ENCODE measurements around the gene AFAP1. TPM values are rescaled to one million over a fixed set of nuclear protein-coding genes. Genes with fewer than 3 reads are reported as not detected.
A peak's percentile ranks its signal among the peaks of the same experiment; 100 is the strongest.

Gene AFAP1
- total RNA-seq, 1 donor from 2014 or later: 67.9 TPM

DNA sequence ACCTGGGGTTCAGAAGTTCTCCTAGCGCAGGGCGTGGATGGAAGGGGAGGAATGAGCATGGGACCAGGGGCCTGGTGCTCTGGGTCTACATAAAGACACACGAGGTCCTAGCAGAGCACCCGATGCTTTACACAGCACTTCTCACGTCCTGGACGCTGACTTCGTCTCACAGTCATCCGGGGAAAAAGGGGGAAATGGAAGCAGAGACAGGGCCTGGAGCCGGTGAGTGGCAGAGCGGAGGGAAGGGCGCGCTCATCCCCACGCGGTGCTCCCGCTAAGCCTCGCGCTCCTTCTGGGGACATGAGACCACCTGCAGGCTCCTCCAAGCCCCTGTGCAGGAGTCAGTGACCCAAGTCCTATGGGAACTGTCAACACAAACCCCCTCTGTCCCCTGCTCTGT, 157.7 kb downstream of the AFAP1 start:
- no peak overlapping the region for H3K27ac Mint-ChIP-seq (ENCODE audit: unreplicated experiment)

DNA sequence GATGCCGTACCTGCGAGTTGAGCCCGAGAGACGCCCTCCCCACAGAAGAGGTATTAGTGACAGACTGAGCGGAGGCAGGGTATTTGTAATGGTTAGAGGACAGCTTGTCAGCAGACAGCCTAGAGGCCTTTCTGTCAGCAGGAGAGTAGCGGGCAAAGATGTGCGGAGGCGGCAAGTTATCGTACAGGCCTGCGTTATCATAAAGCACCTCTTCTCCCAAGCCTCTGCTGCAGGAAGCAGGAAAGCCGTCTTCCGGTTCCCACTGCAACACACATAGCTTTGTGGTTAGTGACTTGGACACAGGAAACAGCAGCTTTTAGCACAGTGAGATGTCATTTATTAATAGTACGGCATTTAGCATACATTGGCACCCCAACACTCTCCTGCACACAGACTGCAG, 158.3 kb downstream of the AFAP1 start:
- Histone ChIP-seq H3K9ac (ENCODE audit: low read length) (peak overlapping the region; percentile 60), H2AFZ (ENCODE audit: low read depth, low read length) (no peak overlapping the region), H3K27ac (ENCODE audit: low read depth, low read length) (peak overlapping the region; percentile 55), H4K20me1 (ENCODE audit: insufficient read depth, low read length) (peaks cover 87% of the 10 kb centered on the region), H3K36me3 (ENCODE audit: insufficient read depth, low read length) (peaks cover 75% of the 10 kb centered on the region), H3K4me2 (ENCODE audit: low read length) (peak overlapping the region; percentile 53), H3K4me3 (ENCODE audit: insufficient read depth, low read depth, low read length) (no peak overlapping the region), H3K79me2 (ENCODE audit: insufficient read depth, low read length) (peaks cover 76% of the 10 kb centered on the region), H3K4me1 (ENCODE audit: insufficient read depth, low read length) (peaks cover 35% of the 10 kb centered on the region), H3K9me3 (ENCODE audit: insufficient read depth, low read depth, low read length) (no peaks in the 10 kb centered on the region), H3K27me3 (ENCODE audit: insufficient read depth, low read length) (no peaks in the 10 kb centered on the region)
- no peak for TF ChIP-seq EZH2 (IDR thresholded peaks at IDR 0.05; ENCODE audit: insufficient read depth, low read length)
- TF ChIP-seq, protein P1, sequence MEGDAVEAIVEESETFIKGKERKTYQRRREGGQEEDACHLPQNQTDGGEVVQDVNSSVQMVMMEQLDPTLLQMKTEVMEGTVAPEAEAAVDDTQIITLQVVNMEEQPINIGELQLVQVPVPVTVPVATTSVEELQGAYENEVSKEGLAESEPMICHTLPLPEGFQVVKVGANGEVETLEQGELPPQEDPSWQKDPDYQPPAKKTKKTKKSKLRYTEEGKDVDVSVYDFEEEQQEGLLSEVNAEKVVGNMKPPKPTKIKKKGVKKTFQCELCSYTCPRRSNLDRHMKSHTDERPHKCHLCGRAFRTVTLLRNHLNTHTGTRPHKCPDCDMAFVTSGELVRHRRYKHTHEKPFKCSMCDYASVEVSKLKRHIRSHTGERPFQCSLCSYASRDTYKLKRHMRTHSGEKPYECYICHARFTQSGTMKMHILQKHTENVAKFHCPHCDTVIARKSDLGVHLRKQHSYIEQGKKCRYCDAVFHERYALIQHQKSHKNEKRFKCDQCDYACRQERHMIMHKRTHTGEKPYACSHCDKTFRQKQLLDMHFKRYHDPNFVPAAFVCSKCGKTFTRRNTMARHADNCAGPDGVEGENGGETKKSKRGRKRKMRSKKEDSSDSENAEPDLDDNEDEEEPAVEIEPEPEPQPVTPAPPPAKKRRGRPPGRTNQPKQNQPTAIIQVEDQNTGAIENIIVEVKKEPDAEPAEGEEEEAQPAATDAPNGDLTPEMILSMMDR (IDR thresholded peaks at IDR 0.05; ENCODE audit: insufficient read depth, low read depth, low read length): no peak
- DNase-seq (ENCODE audit: low read depth) (peak; percentile 78), FAIRE-seq (no peak)
- peak overlapping the region; percentile 27 for H3K27ac Mint-ChIP-seq (ENCODE audit: unreplicated experiment)
- peaks cover 53% of the 10 kb centered on the region for H3K36me3 Mint-ChIP-seq (ENCODE audit: low read depth, unreplicated experiment)
- H3K9me3 Mint-ChIP-seq (ENCODE audit: unreplicated experiment): peaks cover 2% of the 10 kb centered on the region
- H3K4me1 Mint-ChIP-seq (ENCODE audit: low read depth, unreplicated experiment): peaks cover 14% of the 10 kb centered on the region
- no peaks in the 10 kb centered on the region for H3K27me3 Mint-ChIP-seq (ENCODE audit: low read depth, unreplicated experiment)
- H3K4me3 Mint-ChIP-seq (ENCODE audit: unreplicated experiment): peak overlapping the region; percentile 60

More for the DNA sequence above, 157.7 kb downstream of the AFAP1 start:
- H3K9me3 Mint-ChIP-seq (ENCODE audit: unreplicated experiment): peaks cover 2% of the 10 kb centered on the region
- FAIRE-seq (no peak), DNase-seq (ENCODE audit: low read depth) (no peak)
- peaks cover 35% of the 10 kb centered on the region for H3K4me1 ChIP-seq (ENCODE audit: insufficient read depth, low read length)
- H3K36me3 ChIP-seq (ENCODE audit: insufficient read depth, low read length): peaks cover 75% of the 10 kb centered on the region
- H3K36me3 Mint-ChIP-seq (ENCODE audit: low read depth, unreplicated experiment): peaks cover 50% of the 10 kb centered on the region
- no peak overlapping the region for H3K4me3 Mint-ChIP-seq (ENCODE audit: unreplicated experiment)
- no peak overlapping the region for H3K4me3 ChIP-seq (ENCODE audit: insufficient read depth, low read depth, low read length)
- TF ChIP-seq EZH2 (IDR thresholded peaks at IDR 0.05; ENCODE audit: insufficient read depth, low read length): no peak
- TF ChIP-seq, protein P1 (IDR thresholded peaks at IDR 0.05; ENCODE audit: insufficient read depth, low read depth, low read length): no peak
- H3K9me3 ChIP-seq (ENCODE audit: insufficient read depth, low read depth, low read length): no peaks in the 10 kb centered on the region
- H3K9ac ChIP-seq (ENCODE audit: low read length): peak overlapping the region; percentile 60
- H4K20me1 ChIP-seq (ENCODE audit: insufficient read depth, low read length): peaks cover 87% of the 10 kb centered on the region
- no peak overlapping the region for H2AFZ ChIP-seq (ENCODE audit: low read depth, low read length)
- H3K27ac ChIP-seq (ENCODE audit: low read depth, low read length): peak overlapping the region; percentile 55
- peaks cover 78% of the 10 kb centered on the region for H3K79me2 ChIP-seq (ENCODE audit: insufficient read depth, low read length)
- no peaks in the 10 kb centered on the region for H3K27me3 Mint-ChIP-seq (ENCODE audit: low read depth, unreplicated experiment)
- H3K4me2 ChIP-seq (ENCODE audit: low read length): peak overlapping the region; percentile 53
- peaks cover 14% of the 10 kb centered on the region for H3K4me1 Mint-ChIP-seq (ENCODE audit: low read depth, unreplicated experiment)
- no peaks in the 10 kb centered on the region for H3K27me3 ChIP-seq (ENCODE audit: insufficient read depth, low read length)

DNA sequence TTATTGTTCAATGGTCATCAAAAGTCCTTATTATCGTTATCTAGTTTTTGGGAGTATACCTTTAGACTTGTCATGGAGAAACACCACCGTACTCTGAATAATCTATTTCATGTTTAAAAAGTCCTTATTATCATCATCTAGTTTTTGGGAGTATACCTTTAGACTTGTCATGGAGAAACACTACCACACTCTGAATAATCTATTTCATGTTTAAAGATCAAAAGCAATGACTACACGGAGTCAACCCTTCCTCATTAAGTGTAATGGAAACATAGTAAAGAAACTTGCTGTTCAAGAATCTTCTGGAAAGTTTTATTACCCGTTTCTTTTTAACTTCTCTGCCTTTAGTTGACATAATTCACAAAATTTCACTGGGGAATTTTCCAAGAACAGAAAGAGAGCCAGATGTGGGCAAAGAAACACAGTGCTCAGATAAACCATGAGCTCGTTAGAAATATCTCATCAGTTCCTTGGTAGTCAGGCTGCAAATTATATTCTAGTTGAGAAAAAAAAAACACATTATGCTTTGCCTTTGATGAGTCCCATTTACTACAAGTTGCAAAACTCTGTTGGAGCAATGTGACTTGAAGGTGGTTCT, 158.8 kb downstream of the AFAP1 start:
- TF ChIP-seq, protein P1 (IDR thresholded peaks at IDR 0.05; ENCODE audit: insufficient read depth, low read depth, low read length): no peak
- TF ChIP-seq EZH2 (IDR thresholded peaks at IDR 0.05; ENCODE audit: insufficient read depth, low read length): no peak
- Histone ChIP-seq H3K4me3 (ENCODE audit: insufficient read depth, low read depth, low read length) (no peak overlapping the region), H3K27me3 (ENCODE audit: insufficient read depth, low read length) (no peaks in the 10 kb centered on the region), H3K9ac (ENCODE audit: low read length) (peak overlapping the region; percentile 60), H3K27ac (ENCODE audit: low read depth, low read length) (peak overlapping the region; percentile 46), H3K4me2 (ENCODE audit: low read length) (peak overlapping the region; percentile 53), H3K36me3 (ENCODE audit: insufficient read depth, low read length) (peaks cover 75% of the 10 kb centered on the region), H3K4me1 (ENCODE audit: insufficient read depth, low read length) (peaks cover 35% of the 10 kb centered on the region), H3K9me3 (ENCODE audit: insufficient read depth, low read depth, low read length) (no peaks in the 10 kb centered on the region), H2AFZ (ENCODE audit: low read depth, low read length) (no peak overlapping the region), H3K79me2 (ENCODE audit: insufficient read depth, low read length) (peaks cover 76% of the 10 kb centered on the region), H4K20me1 (ENCODE audit: insufficient read depth, low read length) (peaks cover 87% of the 10 kb centered on the region)
- DNase-seq (ENCODE audit: low read depth): no peak
- H3K4me3 Mint-ChIP-seq (ENCODE audit: unreplicated experiment): peak overlapping the region; percentile 60
- H3K9me3 Mint-ChIP-seq (ENCODE audit: unreplicated experiment): peaks cover 2% of the 10 kb centered on the region
- peaks cover 14% of the 10 kb centered on the region for H3K4me1 Mint-ChIP-seq (ENCODE audit: low read depth, unreplicated experiment)
- H3K27me3 Mint-ChIP-seq (ENCODE audit: low read depth, unreplicated experiment): no peaks in the 10 kb centered on the region
- FAIRE-seq: no peak
- H3K27ac Mint-ChIP-seq (ENCODE audit: unreplicated experiment): peak overlapping the region; percentile 79
- peaks cover 50% of the 10 kb centered on the region for H3K36me3 Mint-ChIP-seq (ENCODE audit: low read depth, unreplicated experiment)

All from astrocyte (in vitro differentiated cells and primary cell).